ENCODE results near the gene LPGAT1. TPM values are rescaled to one million over a fixed set of nuclear protein-coding genes. Genes with fewer than 3 reads are reported as not detected.
A peak's percentile ranks its signal among the peaks of the same experiment; 100 is the strongest.

Gene LPGAT1
- total and polyA plus RNA-seq, 2 of the 13 experiments (the other 11 are each of a cell fraction or from before 2014, with no cell fraction given): 12.1 to 48.3 TPM

DNA sequence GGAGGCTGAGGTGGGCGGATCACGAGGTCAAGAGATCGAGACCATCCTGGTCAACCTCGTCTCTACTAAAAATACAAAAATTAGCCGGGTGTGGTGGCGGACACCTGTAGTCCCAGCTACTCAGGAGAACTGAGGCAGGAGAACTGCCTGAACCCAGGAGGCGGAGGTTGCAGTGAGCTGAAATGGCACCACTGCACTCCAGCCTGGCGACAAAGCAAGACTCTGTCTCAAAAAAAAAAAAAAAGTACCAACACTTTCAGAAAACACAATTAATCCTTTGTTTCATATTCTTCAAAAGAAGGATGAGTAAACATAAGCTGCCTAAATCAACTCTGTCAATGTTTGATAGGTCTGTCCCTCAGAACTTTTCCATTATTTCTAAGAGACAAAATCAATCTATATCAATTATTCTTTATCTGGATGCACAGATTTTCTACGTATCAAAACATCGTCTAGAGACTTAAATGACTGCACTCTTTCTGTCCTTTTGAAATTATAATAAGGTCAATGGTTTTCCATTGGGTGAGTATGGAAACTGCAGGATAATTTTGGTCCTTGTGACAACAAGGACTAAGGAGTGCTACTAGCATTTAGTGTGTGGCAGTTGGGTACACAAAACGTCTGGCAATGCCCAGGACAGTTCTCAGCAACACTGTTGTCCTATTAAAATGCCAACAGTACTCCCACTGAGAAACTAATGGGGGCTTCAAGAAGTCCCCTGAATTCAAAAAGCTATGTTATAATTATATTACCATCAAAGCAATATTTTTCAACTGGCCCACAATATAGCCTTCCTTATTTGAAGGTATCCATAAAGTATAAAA is 40.7 kb downstream of the LPGAT1 start (continued):
- TF ChIP-seq, protein P1, sequence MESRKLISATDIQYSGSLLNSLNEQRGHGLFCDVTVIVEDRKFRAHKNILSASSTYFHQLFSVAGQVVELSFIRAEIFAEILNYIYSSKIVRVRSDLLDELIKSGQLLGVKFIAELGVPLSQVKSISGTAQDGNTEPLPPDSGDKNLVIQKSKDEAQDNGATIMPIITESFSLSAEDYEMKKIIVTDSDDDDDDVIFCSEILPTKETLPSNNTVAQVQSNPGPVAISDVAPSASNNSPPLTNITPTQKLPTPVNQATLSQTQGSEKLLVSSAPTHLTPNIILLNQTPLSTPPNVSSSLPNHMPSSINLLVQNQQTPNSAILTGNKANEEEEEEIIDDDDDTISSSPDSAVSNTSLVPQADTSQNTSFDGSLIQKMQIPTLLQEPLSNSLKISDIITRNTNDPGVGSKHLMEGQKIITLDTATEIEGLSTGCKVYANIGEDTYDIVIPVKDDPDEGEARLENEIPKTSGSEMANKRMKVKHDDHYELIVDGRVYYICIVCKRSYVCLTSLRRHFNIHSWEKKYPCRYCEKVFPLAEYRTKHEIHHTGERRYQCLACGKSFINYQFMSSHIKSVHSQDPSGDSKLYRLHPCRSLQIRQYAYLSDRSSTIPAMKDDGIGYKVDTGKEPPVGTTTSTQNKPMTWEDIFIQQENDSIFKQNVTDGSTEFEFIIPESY (CRISPR knock-in tag; IDR thresholded peaks at IDR 0.05): peak; percentile 84
- TF ChIP-seq HMG20A (CRISPR knock-in tag; IDR thresholded peaks at IDR 0.05; ENCODE audit: borderline replicate concordance): peak; percentile 49; the same call in 1 of the 2 replicates
- no peak for TF ChIP-seq SOX6 (IDR thresholded peaks at IDR 0.05)
- peak; percentile 70 for TF ChIP-seq SOX6 (CRISPR knock-in tag; IDR thresholded peaks at IDR 0.05)
- TF ChIP-seq ZMYM2 (CRISPR knock-in tag; IDR thresholded peaks at IDR 0.05): 0 out of 2 replicates have a peak, but pooled peaks have one; percentile 60
- TF ChIP-seq, protein P2, sequence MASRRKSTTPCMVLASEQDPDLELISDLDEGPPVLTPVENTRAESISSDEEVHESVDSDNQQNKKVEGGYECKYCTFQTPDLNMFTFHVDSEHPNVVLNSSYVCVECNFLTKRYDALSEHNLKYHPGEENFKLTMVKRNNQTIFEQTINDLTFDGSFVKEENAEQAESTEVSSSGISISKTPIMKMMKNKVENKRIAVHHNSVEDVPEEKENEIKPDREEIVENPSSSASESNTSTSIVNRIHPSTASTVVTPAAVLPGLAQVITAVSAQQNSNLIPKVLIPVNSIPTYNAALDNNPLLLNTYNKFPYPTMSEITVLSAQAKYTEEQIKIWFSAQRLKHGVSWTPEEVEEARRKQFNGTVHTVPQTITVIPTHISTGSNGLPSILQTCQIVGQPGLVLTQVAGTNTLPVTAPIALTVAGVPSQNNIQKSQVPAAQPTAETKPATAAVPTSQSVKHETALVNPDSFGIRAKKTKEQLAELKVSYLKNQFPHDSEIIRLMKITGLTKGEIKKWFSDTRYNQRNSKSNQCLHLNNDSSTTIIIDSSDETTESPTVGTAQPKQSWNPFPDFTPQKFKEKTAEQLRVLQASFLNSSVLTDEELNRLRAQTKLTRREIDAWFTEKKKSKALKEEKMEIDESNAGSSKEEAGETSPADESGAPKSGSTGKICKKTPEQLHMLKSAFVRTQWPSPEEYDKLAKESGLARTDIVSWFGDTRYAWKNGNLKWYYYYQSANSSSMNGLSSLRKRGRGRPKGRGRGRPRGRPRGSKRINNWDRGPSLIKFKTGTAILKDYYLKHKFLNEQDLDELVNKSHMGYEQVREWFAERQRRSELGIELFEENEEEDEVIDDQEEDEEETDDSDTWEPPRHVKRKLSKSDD (CRISPR knock-in tag; IDR thresholded peaks at IDR 0.05; ENCODE audit: low read depth): no peak
- 0 out of 2 replicates have a peak, but pooled peaks have one; percentile 35 for TF ChIP-seq ZNF670 (CRISPR knock-in tag; IDR thresholded peaks at IDR 0.05; ENCODE audit: borderline replicate concordance)
- TF ChIP-seq ZBTB3 (CRISPR knock-in tag; IDR thresholded peaks at IDR 0.05; ENCODE audit: borderline replicate concordance, low read depth): 0 out of 2 replicates have a peak, but pooled peaks have one; percentile 54
- TF ChIP-seq, protein P3, sequence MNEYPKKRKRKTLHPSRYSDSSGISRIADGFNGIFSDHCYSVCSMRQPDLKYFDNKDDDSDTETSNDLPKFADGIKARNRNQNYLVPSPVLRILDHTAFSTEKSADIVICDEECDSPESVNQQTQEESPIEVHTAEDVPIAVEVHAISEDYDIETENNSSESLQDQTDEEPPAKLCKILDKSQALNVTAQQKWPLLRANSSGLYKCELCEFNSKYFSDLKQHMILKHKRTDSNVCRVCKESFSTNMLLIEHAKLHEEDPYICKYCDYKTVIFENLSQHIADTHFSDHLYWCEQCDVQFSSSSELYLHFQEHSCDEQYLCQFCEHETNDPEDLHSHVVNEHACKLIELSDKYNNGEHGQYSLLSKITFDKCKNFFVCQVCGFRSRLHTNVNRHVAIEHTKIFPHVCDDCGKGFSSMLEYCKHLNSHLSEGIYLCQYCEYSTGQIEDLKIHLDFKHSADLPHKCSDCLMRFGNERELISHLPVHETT (CRISPR knock-in tag; conservative IDR thresholded peaks at IDR 0.05): no peak
- no peak for TF ChIP-seq ARNT (IDR thresholded peaks at IDR 0.05)
- TF ChIP-seq ZMYM3 (CRISPR knock-in tag; IDR thresholded peaks at IDR 0.05): peak; percentile 80
- TF ChIP-seq, protein P4, sequence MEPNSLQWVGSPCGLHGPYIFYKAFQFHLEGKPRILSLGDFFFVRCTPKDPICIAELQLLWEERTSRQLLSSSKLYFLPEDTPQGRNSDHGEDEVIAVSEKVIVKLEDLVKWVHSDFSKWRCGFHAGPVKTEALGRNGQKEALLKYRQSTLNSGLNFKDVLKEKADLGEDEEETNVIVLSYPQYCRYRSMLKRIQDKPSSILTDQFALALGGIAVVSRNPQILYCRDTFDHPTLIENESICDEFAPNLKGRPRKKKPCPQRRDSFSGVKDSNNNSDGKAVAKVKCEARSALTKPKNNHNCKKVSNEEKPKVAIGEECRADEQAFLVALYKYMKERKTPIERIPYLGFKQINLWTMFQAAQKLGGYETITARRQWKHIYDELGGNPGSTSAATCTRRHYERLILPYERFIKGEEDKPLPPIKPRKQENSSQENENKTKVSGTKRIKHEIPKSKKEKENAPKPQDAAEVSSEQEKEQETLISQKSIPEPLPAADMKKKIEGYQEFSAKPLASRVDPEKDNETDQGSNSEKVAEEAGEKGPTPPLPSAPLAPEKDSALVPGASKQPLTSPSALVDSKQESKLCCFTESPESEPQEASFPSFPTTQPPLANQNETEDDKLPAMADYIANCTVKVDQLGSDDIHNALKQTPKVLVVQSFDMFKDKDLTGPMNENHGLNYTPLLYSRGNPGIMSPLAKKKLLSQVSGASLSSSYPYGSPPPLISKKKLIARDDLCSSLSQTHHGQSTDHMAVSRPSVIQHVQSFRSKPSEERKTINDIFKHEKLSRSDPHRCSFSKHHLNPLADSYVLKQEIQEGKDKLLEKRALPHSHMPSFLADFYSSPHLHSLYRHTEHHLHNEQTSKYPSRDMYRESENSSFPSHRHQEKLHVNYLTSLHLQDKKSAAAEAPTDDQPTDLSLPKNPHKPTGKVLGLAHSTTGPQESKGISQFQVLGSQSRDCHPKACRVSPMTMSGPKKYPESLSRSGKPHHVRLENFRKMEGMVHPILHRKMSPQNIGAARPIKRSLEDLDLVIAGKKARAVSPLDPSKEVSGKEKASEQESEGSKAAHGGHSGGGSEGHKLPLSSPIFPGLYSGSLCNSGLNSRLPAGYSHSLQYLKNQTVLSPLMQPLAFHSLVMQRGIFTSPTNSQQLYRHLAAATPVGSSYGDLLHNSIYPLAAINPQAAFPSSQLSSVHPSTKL (CRISPR knock-in tag; IDR thresholded peaks at IDR 0.05): peak; percentile 64
- TF ChIP-seq, protein P5, sequence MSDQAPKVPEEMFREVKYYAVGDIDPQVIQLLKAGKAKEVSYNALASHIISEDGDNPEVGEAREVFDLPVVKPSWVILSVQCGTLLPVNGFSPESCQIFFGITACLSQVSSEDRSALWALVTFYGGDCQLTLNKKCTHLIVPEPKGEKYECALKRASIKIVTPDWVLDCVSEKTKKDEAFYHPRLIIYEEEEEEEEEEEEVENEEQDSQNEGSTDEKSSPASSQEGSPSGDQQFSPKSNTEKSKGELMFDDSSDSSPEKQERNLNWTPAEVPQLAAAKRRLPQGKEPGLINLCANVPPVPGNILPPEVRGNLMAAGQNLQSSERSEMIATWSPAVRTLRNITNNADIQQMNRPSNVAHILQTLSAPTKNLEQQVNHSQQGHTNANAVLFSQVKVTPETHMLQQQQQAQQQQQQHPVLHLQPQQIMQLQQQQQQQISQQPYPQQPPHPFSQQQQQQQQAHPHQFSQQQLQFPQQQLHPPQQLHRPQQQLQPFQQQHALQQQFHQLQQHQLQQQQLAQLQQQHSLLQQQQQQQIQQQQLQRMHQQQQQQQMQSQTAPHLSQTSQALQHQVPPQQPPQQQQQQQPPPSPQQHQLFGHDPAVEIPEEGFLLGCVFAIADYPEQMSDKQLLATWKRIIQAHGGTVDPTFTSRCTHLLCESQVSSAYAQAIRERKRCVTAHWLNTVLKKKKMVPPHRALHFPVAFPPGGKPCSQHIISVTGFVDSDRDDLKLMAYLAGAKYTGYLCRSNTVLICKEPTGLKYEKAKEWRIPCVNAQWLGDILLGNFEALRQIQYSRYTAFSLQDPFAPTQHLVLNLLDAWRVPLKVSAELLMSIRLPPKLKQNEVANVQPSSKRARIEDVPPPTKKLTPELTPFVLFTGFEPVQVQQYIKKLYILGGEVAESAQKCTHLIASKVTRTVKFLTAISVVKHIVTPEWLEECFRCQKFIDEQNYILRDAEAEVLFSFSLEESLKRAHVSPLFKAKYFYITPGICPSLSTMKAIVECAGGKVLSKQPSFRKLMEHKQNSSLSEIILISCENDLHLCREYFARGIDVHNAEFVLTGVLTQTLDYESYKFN (CRISPR knock-in tag; conservative IDR thresholded peaks at IDR 0.05): peak; percentile 46; the same call in 1 of the 2 replicates
- TF ChIP-seq PRPF4 (IDR thresholded peaks at IDR 0.05; ENCODE audit: low read depth, low read length, poor library complexity, severe bottlenecking): no peak

Measured in HepG2 (cell line).